SW480 (cell line): Measurements from ENCODE around the gene NCKAP5L.
"Not testable (repeated sequence)": the region's sequence is repeated elsewhere in the genome, so short reads cannot be mapped to it uniquely, and the experiment has no call there.

Source experiments
- DNase-seq: peaks from one replicate; pipeline ENCODE4 v3.0.0-alpha.2; 2016; ENCODE audit warnings: low spot score

The NCKAP5L gene

GRCh38 chr12:49865782-49866135 lies 37.5 kb upstream of the NCKAP5L start:
- no peak for DNase-seq

DNA sequence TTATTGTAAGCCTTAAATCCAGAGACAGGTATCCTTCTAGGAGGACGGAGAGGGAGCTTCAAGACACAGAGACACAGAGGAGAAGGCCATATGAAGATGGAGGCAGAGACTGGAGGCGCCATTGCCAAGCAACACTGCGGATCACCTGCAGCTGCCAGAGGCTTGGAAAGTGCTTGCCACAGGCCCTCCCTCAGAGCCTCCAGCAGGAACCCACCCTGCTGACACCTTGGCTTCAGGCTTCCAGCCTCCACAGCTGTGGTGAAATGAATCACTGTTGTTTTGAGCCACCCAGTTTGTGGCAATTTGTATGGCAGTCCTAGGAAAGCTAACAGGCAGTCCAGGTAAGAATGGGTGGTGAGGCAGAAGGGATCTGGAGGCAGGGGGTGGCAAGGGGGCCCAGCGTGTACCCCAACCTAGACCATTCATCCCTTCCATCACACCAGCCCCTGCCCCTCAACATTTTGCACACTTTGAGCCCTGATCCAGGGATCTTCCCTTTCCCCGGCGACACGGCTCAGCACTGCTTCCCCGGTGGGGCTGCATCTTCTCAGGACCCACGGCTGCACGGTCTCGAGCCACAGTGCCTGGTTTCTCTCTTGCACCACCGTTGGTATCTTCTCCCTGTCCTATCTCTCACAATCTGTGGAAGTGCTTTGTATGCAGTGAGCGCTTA lies 37.0 kb upstream of the NCKAP5L start:
- DNase-seq = no peak

GRCh38 chr12:49864798-49865090 lies 36.5 kb upstream of the NCKAP5L start:
- no peak for DNase-seq

DNA sequence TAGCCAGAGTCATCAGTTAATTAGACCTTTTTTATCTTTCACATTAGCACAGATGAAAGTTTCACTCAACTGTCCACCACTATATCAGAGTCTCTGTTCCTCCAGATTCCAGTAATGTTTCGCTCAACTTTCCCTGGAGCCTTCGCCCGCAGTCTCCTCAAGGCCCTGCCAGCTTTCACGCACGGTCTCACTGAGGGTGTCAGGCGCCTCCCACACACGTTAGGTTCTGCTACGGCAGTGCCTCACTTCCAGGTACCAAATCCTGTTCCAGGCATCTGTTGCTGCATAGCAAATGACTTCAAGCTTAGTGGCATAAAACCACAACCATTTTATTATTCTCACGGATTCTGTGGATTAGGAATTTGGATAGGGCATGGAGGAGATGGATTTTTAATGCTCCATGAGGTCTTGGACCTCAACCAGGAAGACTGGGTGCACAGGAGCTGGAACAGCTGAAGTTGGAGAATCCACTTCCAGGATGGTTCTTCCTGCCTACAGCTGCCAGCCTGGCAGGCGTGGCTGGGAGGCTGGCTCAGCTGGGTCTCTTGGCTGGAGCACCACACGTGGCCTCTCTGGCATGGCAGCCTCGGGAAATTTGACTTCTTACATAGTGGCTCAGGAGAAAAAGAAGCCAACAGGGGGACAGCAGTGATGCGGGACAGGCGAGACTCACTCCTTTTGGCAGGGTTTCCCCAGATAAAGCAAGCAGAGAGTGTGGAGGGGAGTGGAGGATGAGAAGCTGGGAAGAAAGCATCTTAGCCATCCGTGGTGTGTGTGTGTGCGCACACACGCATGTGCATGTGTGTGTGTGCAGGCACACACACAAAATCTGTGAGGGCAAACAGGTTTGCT lies 36.0 kb upstream of the NCKAP5L start:
- DNase-seq = no peak

DNA sequence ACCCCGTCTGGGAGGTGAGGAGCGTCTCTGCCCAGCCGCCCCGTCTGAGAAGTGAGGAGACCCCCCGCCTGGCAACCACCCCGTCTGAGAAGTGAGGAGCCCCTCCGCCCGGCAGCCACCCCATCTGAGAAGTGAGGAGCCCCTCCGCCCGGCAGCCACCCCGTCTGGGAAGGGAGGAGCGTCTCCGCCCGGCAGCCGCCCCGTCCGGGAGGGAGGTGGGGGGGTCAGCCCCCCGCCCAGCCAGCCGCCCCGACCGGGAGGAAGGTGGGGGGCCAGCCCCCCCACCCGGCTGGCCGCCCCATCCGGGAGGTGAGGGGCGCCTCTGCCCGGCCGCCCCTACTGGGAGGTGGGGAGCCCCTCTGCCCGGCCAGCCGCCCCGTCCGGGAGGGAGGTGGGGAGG lies 32.7 kb upstream of the NCKAP5L start:
- DNase-seq = not testable (repeated sequence)

- not testable (repeated sequence) for DNase-seq
These were observed 27.7 kb upstream of the NCKAP5L start for GRCh38 chr12:49855890-49856289.

DNA sequence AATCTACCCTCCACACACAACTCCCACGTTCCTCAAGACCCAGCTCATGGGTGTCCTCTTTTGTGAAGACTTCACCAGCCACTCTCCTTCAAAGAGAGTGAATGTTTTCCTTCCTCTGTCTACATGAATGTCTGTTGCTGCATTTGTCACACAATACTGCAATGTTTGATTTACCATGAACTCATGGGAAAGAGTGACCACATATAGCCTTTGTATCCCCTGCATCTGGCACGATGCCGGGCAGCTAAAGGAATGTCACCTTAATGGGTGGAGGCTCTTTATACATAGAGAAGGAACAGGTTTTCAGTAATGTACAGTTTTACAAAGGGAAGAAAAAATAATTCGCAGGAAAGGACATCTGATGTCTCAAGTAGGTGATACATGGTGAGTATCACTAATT lies 26.8 kb upstream of the NCKAP5L start:
- DNase-seq = no peak

DNA sequence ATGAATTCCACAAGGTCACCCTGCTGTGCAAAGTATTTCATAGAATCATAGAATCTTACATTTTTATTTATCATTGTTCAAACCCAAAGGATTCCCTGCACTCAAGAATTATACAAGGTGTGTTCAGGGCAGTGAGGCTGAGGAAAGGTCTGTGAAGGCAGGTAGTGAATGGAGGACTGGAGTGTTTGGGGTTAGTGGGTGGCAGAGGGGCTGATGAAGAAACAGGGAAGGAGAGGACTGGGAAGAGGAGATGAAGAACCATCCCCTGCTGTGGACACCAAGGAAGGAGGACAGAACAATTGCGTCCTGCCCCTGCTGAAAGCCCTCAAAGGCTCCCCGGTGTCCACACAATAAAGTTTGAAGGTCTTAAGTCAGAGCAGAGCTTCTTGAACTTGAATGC lies 25.5 kb upstream of the NCKAP5L start:
- no peak for DNase-seq

GRCh38 chr12:49847161-49847560 lies 18.9 kb upstream of the NCKAP5L start:
- no peak for DNase-seq

- DNase-seq = no peak
These were observed 17.8 kb upstream of the NCKAP5L start for GRCh38 chr12:49846032-49846431.

- no peak for DNase-seq
These were observed 15.7 kb upstream of the NCKAP5L start for GRCh38 chr12:49843876-49844437.

- no peak for DNase-seq
These were observed 15.2 kb upstream of the NCKAP5L start for GRCh38 chr12:49843411-49843810.

GRCh38 chr12:49842519-49843352 lies 14.5 kb upstream of the NCKAP5L start, which contains the start of gene BCDIN3D:
Gene BCDIN3D (minus strand): TSS chr12:49843106. CDS start chr12:49843087, 19 bp downstream.
- DNase-seq = peak; percentile 96

DNA sequence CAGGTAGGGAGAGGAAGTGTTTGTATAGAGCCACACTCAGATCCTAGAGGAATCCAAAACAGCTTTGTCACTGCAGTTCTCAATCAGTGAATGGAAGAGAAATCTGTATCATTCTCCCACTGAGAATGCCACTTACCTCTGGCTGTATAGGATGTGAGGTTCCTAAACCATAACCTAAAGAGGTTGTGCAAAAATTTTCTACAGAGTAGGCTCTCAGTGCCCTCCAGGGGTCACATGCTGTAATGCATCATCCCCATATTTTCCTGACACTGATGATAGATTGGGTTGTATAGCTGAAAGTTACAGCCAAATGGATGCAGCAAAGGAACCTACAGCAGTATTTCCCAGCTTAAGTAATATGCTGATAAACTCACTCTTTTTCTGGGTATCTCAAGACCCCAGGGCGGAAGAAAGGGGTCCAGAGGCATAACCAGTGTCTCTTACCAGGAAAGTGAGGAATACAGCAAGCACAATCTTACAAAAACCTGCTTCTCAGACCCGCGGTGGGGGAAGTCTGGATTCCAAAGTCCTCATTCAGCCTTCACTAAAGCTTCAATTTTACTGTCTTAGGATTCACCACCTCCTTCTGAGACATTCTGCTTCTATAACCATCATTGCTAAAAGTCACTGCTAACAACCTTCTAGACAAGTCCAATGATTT lies 10.9 kb upstream of the NCKAP5L start:
- peak; percentile 65 for DNase-seq

DNA sequence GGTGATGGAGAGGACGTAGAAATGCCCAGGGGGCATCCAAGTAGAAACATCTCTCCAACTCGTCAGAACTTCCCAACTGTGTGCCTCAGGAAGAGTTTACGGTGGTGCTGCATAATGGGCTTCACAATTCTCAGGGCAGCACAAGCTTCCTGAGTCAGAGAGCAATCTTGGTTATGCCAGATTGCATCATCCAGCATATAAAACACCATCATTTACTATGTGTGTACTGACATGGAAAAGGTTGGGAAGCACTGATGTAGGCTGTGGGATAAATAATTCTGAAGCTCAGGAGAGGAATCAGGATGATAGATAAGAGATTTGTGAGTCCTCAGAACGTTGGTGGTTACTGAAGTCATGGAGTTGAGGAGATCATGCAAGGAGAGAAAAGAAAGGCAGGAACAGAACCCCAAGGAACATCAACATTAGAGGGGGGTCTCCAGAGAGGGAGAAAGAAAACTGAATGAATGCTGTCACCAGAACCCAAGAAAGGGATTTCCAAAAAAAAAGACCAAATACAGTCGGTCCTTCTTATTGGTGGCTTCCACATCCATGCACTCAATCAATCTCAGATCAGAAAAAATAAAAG lies 4.7 kb upstream of the NCKAP5L start:
- DNase-seq = peak; percentile 82

GRCh38 chr12:49831717-49832116 lies 3.5 kb upstream of the NCKAP5L start:
- DNase-seq = no peak

DNA sequence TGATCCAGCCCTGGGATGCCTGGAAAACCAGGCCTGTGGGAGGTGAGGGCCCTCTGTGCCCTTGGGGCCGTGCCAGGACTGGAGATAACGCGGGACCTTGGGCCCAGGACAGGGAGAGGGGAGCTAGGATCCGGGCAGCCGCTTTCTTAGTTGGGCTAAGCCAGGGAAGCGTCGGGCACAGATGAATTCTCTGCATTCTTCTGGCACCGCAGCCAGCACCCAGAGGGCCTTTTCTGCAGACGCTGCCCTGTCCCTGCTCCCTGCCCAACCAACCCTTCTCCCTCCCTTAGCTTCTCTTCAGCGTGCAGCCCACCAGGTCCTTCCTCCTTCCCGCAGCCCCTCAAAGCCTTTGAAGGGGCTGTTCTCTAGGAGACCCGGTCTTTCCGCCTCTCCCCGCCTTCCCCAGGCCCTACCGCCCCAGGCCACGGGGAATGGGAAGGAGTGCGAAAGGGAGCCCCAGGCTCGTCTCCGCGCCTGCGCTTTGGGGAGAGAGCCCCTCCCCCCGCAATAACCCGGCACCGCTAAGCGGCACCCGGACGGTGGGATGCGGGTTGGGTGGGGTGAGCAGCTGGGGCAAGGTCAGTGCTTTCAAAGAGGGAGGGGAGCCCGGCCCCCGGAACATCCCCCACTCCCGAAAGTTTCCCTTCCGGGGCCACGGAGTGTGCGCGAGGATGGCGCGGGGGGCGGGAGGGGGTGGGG lies 663 bp downstream of the NCKAP5L start:
- peak; percentile 66 for DNase-seq

GRCh38 chr12:49827051-49827400 lies 1.2 kb downstream of the NCKAP5L start:
- no peak for DNase-seq

GRCh38 chr12:49825971-49826421 lies 2.2 kb downstream of the NCKAP5L start:
- DNase-seq = no peak

DNA sequence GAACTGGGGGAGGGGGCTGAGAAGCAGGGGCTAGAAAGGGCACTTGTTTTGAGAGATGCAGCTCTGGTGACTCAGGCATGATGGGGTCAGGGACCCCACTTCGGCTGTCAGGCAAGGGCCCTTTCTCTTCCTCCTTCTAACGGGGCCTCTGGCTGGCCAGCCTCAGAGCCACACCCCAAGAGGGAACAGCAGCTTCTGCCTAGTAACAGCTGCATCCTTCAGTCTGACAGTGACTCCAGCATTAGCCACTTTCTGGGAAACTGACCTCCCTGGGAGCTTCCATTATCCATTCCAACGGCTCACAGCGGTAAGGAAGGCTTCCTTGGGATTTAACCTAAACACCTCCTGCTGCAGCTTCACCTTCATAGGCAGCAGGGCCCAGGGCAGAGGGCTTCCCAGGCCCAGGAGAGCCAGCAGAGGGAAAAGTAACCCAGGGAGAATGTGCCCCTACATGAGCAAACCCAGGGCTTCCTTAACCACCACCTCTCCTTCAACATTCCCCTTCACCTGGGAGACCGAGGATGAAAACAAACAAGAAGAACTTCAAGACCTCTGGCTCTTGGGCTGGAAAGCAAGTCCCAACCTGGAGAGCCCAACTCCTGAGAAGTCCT lies 2.7 kb downstream of the NCKAP5L start:
- no peak for DNase-seq
